ENCODE measurements around the gene SNX24.

DNA sequence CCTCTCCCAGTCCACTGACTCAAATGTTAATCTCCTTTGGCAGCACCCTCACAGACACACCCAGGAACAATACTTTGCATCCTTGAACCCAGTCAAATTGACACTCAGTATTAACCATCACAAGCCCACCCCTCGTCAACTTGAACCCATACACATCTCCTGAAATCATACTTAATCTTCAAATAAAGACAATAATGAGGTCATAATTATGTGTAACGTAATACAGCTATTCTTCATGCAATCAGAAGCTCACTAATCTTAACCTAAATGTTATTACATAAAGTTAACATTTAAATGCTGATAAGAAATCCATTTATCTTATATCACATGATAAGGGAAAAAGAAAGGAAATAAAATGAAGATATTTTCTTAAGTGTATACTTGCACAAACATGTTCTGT is 125.9 kb downstream of the SNX24 start:
- TF ChIP-seq, protein P1, sequence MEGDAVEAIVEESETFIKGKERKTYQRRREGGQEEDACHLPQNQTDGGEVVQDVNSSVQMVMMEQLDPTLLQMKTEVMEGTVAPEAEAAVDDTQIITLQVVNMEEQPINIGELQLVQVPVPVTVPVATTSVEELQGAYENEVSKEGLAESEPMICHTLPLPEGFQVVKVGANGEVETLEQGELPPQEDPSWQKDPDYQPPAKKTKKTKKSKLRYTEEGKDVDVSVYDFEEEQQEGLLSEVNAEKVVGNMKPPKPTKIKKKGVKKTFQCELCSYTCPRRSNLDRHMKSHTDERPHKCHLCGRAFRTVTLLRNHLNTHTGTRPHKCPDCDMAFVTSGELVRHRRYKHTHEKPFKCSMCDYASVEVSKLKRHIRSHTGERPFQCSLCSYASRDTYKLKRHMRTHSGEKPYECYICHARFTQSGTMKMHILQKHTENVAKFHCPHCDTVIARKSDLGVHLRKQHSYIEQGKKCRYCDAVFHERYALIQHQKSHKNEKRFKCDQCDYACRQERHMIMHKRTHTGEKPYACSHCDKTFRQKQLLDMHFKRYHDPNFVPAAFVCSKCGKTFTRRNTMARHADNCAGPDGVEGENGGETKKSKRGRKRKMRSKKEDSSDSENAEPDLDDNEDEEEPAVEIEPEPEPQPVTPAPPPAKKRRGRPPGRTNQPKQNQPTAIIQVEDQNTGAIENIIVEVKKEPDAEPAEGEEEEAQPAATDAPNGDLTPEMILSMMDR (conservative IDR thresholded peaks at IDR 0.05; ENCODE audit: low read depth, low read length): no peak
- TF ChIP-seq POLR2A (IDR thresholded peaks at IDR 0.05; ENCODE audit: low read depth, low read length) (no peak), RFX5 (IDR thresholded peaks at IDR 0.05; ENCODE audit: low read depth, low read length) (no peak), RAD21 (IDR thresholded peaks at IDR 0.05; ENCODE audit: low read length) (no peak), MXI1 (IDR thresholded peaks at IDR 0.05; ENCODE audit: borderline replicate concordance, low read depth, low read length) (no peak), SMC3 (IDR thresholded peaks at IDR 0.05; ENCODE audit: low read depth, low read length) (no peak), MAFK (IDR thresholded peaks at IDR 0.05; ENCODE audit: low read depth, low read length) (no peak), MAZ (IDR thresholded peaks at IDR 0.05; ENCODE audit: borderline replicate concordance, low read depth, low read length) (no peak), RCOR1 (IDR thresholded peaks at IDR 0.05; ENCODE audit: insufficient replicate concordance, low read length) (no peak), NFE2L2 (IDR thresholded peaks at IDR 0.05; ENCODE audit: low read depth, low read length) (no peak), BHLHE40 (IDR thresholded peaks at IDR 0.05; ENCODE audit: low read depth, low read length) (no peak)
- TF ChIP-seq, protein P2, sequence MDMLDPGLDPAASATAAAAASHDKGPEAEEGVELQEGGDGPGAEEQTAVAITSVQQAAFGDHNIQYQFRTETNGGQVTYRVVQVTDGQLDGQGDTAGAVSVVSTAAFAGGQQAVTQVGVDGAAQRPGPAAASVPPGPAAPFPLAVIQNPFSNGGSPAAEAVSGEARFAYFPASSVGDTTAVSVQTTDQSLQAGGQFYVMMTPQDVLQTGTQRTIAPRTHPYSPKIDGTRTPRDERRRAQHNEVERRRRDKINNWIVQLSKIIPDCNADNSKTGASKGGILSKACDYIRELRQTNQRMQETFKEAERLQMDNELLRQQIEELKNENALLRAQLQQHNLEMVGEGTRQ (IDR thresholded peaks at IDR 0.05; ENCODE audit: low read depth, low read length): no peak
